Measurements from ENCODE around the gene DNASE1.

GRCh38 chr16:3661311-3661710, 6.8 kb downstream of the DNASE1 start:
- TF ChIP-seq POLR2A (IDR thresholded peaks at IDR 0.05) (no peak), CTCF (IDR thresholded peaks at IDR 0.05) (no peak)
